LHCN-M2 (cell line): ENCODE data around the gene HIGD2A. TPM values are rescaled to one million over a fixed set of nuclear protein-coding genes. Genes with fewer than 3 reads are reported as not detected.

Experiments
- DNase-seq: peaks from one replicate; pipeline ENCODE4 v3.0.0-alpha.2; 2012; ENCODE audit warnings: low read depth
- total RNA-seq: library from RNA; depleted of rRNA; stranded (reverse); fragments of >200 nt; gene quantifications from 2 replicates; pipeline ENCODE4 v1.2.3, GENCODE V29; 2014

HIGD2A gene
- total RNA-seq, 1 experiment from 2014 or later, result 102 TPM

- DNase-seq, result no peak
Measured at GRCh38 chr5:176369934-176370711, 18.4 kb upstream of the HIGD2A start.

- DNase-seq, result no peak
Measured at GRCh38 chr5:176371621-176372539, 16.7 kb upstream of the HIGD2A start.

GRCh38 chr5:176373100-176373818, 15.3 kb upstream of the HIGD2A start:
- no peak for DNase-seq

- DNase-seq, result no peak
Measured at GRCh38 chr5:176379881-176380280, 8.7 kb upstream of the HIGD2A start.

GRCh38 chr5:176381423-176381822, 7.1 kb upstream of the HIGD2A start:
- DNase-seq, result no peak

GRCh38 chr5:176381979-176382378, 6.6 kb upstream of the HIGD2A start:
- DNase-seq, result no peak

GRCh38 chr5:176382721-176383120, 5.8 kb upstream of the HIGD2A start:
- no peak for DNase-seq

GRCh38 chr5:176383248-176383905, 5.2 kb upstream of the HIGD2A start:
- peak; percentile 24 for DNase-seq

GRCh38 chr5:176383961-176384360, 4.6 kb upstream of the HIGD2A start:
- no peak for DNase-seq

GRCh38 chr5:176384366-176384930, 4.1 kb upstream of the HIGD2A start:
- DNase-seq, result no peak

- no peak for DNase-seq
Measured at GRCh38 chr5:176384991-176385390, 3.6 kb upstream of the HIGD2A start.

GRCh38 chr5:176386491-176386890, 2.1 kb upstream of the HIGD2A start:
- no peak for DNase-seq

GRCh38 chr5:176387384-176387925, 1.1 kb upstream of the HIGD2A start:
- DNase-seq, result peak; percentile 11

- DNase-seq, result peak; percentile 41
Measured at GRCh38 chr5:176388003-176388443, 528 bp upstream of the HIGD2A start.

- no peak for DNase-seq
Measured at GRCh38 chr5:176389135-176390123, 878 bp downstream of the HIGD2A start.

GRCh38 chr5:176391479-176391878, 2.9 kb downstream of the HIGD2A start:
- no peak for DNase-seq

GRCh38 chr5:176391999-176392398, 3.4 kb downstream of the HIGD2A start:
- no peak for DNase-seq

- DNase-seq, result no peak
Measured at GRCh38 chr5:176392526-176392925, 4.0 kb downstream of the HIGD2A start.

- DNase-seq, result no peak
Measured at GRCh38 chr5:176394096-176394495, 5.5 kb downstream of the HIGD2A start.
